GM19468 (cell line): ENCODE measurements around the gene PIAS1.

Source experiments
- ATAC-seq: cut with Tn5 transposase; IDR thresholded peaks from one replicate; pipeline ENCODE4 v1.9.1; 2021; ENCODE audit warnings: mild to moderate bottlenecking, moderate library complexity, moderate number of reproducible peaks; ENCODE audit not compliant: unreplicated experiment; ENCODE audit errors: extremely low read depth

Gene PIAS1

DNA sequence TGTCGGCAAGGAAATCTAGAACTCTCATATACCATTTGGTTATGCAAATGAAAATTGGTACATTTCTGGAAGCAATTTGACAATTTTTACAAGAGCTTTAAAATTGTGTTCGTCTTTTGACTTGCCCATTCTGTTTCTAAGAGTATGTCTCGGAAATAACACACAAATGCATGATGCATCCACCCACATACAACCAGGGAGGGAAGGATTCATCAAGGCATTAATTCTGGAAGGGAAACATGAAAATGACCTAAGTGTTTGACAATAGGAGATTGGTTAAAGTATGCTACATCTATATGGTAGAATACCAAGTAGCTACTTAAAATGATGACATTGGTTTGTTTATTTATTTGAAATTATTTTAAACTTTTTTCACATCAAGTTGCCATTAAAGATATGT is 58.6 kb downstream of the PIAS1 start:
- ATAC-seq: no peak

DNA sequence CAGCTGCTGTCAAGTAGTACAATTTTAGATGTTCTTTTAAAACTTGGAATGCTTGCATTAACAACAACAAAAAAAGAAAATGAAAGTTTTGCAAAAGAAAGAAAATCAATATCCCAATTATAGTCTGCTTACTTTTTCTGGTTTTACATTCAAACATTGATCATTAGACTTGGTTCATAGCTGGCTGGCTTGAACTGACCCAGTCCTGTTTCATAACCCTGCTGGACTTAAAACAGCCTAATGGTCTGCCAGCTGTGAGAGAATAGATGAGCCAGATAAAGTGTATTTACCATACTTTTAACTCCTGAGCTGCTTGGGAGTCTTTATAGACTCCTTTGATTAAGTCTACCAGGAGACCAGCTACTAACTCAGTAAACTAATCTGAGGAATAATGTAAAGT is 59.2 kb downstream of the PIAS1 start:
- no peak for ATAC-seq

DNA sequence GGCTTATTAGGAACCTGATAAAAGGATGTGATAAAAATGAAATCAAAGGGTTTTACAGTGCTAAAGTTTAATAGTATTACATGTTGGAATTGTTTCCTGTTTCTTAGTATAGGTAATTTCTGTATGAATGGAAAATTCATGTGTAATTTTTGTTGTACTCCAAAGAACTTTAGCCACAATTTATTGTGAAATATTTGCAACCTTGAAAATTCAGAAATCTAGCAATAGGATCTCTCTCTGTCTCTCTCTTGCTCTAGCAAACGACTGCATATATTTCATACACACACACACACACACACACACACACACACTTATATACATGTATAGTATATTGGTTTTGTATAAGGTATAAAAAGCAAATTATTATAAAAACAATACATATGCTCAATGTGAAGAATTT is 59.6 kb downstream of the PIAS1 start:
- no peak for ATAC-seq

DNA sequence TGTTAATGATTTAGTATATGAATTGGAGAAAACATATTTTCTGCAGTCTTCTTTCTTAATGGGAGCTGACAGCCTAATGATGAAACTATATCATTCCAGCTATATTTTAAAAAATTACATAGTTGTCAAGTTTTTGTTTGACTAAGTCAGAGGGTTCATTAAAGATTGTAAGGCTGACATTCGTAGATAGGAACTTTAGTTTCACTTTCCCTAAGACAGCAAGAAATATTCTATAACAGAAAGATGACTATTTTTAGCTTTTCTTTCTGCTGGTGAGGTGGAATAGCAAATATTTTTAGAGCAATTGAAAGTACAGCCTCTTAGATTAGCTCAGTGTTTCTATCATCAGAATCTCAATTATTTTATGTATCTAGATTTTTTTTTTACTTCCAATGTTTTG is 60.2 kb downstream of the PIAS1 start:
- ATAC-seq: no peak

DNA sequence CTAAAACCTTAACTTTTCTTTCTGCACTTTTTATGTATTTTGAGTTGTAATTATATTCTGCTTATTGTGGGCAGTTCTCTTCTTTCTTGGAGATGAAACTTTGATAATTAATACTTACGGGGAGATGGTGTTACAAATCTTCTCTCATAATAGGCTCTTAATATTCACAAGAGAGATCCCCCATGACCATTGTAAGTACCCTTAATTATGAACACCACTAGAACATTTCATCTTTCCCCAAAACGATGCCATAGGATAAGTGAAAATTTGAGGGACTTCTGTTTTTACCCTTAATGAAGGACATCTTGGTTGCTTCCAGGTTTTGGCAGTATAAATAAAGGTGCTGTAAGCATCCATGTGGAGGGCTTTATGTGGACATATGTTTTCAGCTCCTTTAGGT is 60.7 kb downstream of the PIAS1 start:
- no peak for ATAC-seq

DNA sequence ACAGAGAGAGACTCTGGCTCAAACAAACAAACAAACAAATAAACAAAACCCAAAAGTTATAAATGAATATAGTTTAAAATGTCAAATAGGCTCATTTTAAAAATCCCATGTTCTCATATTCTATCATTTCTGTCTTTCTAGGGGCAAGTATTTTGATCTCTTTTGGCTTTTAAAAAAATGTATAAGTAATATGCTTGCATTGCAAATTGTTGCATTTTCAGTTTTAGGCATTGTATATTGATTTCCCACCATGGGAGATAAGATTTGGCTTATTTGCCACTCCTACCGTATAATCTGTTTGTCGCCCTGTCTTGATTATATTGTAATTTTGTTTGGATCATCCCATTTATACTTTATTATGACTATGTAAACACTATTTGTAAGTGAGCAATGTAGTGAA is 70.6 kb downstream of the PIAS1 start:
- no peak for ATAC-seq

DNA sequence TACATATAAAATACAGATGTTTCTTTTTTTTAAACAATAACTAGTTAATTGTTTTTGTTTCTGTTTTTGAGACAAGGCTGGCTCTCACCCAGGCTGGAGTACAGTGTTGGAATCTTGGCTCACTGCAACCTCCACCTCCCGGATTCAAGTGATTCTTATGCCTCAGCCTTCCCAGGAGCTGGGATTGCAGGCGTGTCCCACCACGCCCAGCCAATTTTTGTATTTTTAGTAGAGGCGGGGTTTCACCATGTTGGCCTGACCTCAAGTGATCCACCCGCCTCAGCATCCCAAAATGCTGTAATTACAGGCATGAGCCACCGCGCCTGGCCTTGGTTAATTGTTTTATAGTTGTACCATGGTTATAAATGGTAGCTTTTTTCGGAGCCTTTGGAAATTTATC is 72.3 kb downstream of the PIAS1 start:
- ATAC-seq: no peak

DNA sequence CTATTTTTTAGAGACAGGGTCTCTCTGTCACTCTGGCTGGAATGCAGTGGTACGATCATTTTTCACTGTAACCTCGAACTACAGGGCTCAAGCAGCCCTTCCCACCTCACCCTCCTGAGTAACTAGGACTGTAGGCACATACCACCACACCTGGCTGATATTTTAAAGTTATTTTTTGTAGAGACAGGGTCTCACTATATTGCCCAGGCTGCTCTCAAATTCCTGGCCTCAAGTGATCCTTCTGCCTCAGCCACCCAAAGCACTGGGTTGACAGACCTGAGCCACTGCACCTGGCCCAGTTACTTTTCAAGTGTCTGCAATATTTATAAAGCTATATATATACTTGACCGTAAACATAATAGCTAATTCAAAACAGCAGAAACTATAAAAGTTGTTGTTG is 75.0 kb downstream of the PIAS1 start:
- ATAC-seq: no peak

DNA sequence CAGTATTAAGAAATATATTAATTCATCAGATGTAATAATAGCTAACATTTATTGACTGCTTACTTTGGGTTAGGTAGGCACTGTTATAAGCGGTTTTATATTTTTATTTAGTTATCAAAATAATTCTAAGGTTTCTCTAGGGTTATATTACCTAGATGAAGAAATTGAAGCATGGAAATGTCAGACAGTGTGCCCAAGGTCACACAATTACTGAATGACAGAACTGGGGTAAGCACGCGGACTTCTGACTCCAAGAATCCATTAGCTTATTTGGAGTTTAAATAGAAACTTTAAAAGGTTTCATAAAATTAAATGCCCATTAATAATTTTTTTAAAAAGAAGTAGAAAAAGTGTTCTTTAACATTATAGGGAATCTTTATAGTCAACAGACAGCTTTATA is 76.7 kb downstream of the PIAS1 start:
- ATAC-seq: no peak

DNA sequence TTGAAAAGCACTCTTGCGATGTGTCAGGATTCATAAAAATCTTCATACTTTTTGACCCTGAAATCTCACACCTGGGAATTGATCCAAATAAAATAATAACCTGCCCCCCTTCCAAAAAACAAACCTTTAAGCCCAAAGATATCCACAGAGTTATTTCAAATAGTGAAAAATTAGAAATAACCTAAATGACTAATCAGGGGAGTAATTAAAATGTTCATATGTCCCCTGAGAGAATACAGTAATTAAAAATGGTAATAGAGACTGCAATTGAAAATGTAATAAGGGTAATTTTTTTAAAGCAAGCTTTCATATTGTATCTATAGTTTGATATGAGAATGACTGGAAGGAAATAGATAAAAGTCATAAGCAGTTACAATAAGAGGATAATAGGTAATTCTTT is 83.0 kb downstream of the PIAS1 start:
- ATAC-seq: no peak

DNA sequence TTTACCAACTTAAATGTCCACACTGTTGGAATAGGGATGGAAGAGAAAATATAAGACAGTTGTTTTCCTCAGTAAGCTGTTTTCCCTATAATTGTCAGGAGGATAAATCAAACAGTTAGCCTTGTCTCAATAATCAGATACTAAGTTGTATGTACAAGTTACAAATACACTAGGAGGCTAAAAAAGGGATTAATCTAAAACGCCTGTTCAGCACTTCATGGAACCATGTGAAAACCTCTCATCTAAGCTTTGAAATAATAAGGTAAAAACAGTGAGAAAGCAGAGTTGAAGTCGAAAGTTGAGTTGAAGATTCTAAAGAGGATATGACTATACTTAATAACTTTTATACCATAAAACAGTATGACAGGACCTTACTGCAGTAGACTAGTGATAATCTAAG is 89.0 kb downstream of the PIAS1 start:
- ATAC-seq: no peak

DNA sequence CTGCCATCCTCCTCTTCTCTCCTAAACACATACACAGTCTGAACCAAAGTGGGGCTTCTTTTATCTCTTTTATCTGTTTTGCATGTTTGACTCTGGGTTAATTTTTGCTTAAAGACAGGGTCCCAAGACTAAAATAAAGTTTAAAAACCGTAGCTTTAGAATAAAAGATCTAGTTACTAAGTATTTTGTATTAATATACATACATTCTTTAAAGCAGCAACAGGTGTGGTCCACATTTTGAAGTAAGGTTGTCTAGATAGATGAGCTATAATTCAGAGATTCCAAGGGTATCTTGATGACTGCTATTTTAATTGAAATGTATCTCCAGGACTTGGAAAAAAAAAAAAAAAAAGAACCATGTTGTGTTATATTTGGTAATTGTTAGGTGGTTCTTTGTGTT is 89.7 kb downstream of the PIAS1 start:
- no peak for ATAC-seq

DNA sequence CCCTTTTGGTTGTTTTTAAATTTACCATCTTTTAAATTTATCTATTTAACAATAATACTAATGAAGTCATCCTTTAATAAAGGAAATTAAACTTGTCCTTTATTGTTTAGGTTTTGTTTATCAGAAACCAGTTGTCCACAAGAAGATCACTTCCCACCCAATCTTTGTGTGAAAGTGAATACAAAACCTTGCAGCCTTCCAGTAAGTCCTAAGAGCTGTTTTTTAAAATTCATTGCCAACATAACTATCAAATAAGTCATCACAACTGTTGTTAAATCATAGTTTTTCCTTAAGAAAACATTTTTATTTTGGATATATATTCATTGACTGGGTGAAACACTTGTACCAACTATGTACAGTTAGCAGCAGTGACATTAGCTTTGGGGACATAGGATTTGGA is 91.6 kb downstream of the PIAS1 start:
- ATAC-seq: no peak

DNA sequence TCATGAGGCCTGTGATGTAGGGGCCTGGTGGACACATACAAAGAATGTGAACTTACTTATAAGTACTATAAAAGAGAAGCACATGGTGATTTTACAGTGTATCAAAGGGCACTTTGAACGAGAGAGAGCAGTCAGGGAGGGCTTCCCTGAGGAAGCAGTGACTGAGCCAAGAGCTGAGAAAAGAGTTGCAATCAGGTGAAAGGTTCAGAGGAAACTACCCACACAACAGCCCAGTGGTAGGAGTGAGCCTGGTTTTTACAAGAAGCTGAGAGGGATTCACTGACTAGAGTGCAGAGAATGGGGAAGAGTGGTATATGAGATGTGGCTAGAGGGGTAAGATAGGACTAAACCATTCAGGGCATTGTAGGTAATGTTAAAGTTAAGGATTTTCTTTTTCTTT is 93.9 kb downstream of the PIAS1 start:
- ATAC-seq: no peak

DNA sequence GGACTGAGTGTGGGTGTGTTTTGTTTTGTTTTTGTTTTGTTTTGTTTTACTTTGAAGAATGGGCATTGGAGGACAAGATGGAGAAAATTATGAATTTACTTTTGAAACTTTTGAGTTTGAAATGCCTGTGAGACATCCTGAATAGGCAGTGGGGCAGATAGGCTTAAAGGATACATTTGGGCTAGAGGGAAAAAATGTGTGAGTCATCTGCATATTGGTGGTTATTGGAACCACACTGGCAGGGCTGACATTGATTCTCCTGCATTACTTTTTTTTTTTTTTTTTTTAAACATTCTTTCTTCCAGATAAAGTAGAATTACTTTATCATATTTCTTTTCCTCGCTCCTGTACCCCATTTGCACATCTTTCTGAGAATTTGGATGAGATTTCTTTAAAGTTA is 94.9 kb downstream of the PIAS1 start:
- ATAC-seq: no peak

DNA sequence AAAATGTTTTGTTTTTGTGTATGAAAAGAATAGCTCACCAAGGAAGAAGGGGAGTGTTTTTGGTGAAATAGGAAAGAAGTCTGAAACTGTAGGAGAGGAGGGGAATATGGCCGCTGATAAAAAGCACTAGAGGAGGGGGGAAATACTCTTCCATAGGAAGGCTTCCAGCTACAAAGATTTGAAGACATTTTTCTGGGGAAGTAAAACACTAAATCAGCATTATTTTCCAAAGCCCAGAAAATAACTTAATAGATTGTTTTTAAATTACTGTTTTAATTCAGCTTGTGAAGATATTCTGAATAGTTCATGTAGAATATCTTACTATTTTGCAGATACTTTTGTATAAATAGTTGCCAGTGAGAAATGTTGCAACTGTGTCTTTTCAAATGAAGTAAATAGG is 96.1 kb downstream of the PIAS1 start:
- no peak for ATAC-seq

DNA sequence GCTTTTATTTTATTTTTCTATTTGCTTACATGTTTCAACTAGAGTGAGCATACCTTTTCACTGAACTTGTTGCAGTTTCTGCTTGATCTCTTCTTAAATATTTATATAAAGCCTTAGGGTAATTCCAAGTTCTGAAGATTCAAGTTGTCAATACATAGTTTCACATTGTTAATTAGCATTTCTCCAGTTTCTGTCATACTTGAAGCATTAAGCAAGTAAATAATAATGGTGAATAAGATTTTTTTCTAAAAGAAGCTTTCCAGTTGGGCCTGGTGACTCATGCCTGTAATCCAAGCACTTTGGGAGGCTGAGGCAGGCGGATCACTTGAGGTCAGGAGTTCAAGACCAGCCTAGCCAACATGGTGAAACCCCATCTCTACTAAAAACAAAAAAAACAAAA is 97.2 kb downstream of the PIAS1 start:
- no peak for ATAC-seq

DNA sequence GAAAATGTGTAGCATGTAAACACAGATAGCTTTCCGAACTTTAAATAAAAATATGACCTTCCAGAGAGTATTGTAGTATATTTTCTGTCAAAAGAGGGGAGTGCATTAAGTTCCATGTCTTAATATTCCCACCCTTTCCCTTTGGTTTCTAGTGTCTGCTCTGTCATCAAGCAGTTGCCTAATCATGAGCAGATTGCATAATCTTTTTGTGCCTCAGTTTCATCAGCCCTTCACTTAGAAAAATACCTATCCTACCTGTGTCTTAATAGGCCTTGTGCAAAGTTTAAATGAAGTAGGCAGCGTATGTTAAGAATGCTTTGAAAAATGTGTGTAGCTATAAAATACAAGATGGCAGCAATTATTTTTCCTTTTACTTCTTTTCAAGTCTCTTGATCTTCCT is 98.2 kb downstream of the PIAS1 start:
- ATAC-seq: no peak

DNA sequence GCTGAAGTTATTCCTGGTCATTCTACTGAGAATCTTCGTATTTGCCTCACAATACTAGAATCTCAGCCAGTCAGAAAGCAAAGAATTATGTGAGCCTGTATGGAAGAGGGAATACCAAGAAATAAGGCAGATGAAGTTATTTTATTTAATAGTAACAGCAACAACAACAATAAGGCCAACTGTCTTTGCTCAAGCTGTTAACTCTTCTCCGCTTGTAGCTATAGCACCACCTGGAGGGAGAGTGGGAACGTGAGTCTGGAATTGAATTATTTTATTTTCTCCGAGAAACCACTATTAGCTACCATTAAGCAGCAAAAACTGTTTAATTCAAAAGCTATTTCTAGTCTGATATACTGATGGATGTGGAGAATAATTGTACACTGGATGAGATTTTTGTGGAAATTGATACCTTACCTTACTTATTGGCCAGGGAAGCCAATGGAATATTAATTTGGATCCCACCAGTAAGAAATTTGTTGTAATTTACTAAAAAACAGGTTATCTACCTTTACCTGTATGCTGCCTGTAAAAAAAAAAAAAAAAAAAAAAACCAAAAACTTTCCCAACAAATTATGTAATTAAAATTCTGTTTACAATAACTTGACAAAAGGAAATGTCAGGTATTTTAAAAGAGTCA is 100.9 kb downstream of the PIAS1 start:
- no peak for ATAC-seq

DNA sequence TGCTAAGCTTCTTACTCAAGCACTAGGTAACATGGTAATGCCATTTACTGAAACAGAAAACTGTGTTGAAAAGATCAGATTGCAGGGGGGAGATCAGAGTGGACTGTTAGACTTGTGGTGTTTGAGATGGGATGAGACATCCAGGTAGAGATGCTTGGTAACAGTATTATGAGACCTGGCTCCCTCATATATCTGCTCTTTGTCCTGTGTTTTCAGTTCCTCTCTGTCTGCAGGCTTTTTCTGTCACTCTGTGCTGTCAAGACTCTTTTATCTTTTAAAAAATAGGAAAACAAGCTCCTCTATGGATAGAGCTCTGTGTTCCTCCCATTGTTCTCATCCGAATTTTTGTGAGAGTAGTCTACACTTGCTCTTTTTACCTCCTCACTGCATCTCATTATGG is 103.0 kb downstream of the PIAS1 start:
- ATAC-seq: no peak

DNA sequence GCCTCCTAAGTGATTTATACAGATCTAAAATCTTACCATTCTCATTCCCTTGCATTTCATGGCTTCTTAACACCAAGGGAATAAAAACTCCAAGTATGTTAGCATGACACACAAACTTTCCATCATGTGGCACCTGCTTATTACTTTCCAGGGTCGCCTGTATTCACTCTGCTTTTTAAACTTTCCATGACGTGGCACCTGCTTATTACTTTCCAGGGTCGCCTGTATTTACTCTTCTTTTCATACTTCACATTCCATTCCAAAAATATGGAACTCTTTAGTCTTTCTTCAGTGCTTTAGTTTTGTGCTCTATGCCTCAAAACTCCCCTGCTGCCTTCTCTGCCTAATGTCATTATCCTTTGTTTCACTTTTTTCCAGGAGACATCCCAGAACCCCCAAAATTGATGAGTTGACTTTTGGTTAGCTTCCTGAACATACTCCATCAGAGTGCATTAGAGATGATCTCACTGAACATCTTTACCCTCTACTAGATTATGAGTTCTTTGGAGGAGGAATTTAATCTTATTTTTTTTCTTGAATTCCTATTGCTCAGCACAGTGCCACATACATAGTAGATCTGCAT is 104.0 kb downstream of the PIAS1 start:
- ATAC-seq: no peak

DNA sequence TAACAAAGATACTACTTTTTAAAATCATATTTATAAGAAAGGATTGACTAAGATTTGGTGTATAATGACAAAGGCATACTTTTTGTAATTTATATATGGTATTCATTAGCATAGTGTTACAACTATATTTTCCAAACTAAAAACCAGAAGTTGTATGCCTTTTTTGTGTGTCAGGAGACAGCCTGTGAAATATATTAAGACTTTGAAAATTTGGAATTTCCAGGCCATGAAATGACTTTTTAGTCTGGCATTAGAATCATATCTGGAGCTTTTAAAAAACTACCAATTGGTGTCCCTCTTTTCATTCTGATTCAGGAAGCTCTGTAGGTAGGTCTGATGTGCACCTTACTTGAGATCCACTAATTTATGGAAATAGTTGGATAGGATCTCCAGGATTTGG is 109.1 kb downstream of the PIAS1 start:
- no peak for ATAC-seq

DNA sequence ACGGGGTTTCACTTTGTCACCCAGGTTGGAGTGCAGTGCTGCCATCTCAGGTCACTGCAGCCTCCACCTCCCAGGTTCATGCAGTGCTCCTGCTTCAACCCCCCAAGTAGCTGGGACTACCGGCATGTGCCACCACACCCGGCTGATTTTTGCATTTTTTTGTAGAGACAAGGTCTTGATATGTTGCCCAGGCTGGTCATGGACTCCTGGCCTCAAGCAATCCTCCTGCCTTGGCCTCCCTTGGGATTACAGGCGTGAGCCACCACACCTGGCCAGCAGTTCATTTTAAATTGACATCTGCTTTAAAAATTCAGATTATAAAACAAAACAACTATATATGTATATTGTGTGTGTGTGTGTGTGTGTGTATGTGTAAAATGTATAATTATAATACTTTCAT is 112.7 kb downstream of the PIAS1 start:
- ATAC-seq: no peak
